GM21447 (cell line): ENCODE results near the gene ZG16.

Experiments
- ATAC-seq: cut with Tn5 transposase; IDR thresholded peaks from one replicate; pipeline ENCODE4 v1.9.1; 2021; ENCODE audit not compliant: unreplicated experiment

The ZG16 gene

GRCh38 chr16:29807426-29808218, 29.6 kb downstream of the ZG16 start:
- peak; percentile 26 for ATAC-seq

GRCh38 chr16:29808219-29808900, 30.3 kb downstream of the ZG16 start:
- ATAC-seq = no peak

DNA sequence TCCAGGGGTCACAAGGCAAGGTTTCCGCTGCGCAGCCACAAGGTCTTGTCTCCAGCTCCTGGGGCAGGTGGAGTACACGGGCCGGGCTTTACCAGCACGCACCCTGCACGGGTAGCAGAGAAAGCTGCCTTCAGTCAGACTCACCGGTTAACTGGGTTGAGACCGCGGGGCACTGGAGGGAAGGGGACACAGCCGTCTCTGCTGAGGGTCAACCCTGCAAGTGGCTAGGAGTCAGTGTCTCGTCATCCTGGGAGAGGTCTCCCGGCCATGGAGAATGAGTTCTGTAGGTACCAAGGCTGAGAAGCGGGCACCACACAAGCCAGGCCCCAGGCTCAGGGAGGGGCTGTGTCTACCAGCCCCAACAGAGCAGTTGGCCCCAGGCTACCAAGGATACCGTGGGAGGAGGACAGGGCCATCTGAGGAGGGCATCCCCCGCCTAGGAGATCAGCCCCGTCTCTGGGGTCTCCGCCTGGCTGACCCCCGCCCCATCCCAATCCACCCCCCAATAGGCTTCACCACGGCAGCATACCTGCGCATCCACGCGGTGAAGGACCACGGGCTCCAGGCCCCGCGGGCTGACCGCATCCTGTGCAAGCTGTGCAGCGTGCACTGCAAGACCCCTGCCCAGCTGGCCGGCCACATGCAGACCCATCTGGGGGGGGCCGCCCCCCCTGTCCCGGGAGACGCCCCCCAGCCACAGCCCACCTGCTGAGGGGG, 31.1 kb downstream of the ZG16 start:
- ATAC-seq = no peak

DNA sequence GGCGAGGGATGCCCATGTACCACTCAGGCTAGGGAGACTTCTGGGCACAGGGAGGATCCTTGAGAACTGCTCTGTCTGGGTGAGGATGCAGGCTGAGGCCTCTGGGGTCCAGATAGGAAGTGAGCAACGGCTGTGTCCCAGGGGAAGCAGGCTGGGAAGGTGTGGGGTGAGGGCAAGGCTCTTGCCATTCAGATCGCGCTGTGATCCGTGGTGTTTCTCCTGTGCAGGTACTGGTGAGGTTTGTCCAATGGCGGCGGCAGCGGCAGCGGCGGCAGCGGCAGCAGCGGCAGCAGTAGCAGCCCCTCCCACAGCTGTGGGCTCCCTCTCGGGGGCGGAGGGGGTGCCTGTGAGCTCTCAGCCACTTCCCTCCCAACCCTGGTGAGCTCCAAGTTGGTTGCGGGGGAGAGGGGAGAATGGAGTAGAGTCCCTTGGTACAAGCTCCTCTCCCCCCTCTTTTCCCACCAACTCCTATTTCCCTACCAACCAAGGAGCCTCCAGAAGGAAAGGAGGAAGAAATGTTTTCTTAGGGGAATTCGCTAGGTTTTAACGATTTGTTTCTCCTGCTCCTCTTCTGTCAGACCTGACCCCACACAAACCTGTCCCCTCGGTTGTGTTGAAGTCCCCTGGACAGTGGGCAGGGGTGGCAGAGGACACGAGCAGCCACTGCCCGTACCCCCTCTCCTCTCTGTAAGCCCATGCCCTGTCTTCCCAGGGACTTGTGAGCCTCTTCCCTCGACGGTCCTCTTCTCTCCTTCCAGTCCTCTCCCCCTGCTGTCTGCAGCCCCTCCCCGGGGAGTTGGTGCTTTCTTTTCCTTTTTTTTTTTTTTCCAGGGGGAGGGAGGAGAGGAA, 32.0 kb downstream of the ZG16 start:
- ATAC-seq = no peak

DNA sequence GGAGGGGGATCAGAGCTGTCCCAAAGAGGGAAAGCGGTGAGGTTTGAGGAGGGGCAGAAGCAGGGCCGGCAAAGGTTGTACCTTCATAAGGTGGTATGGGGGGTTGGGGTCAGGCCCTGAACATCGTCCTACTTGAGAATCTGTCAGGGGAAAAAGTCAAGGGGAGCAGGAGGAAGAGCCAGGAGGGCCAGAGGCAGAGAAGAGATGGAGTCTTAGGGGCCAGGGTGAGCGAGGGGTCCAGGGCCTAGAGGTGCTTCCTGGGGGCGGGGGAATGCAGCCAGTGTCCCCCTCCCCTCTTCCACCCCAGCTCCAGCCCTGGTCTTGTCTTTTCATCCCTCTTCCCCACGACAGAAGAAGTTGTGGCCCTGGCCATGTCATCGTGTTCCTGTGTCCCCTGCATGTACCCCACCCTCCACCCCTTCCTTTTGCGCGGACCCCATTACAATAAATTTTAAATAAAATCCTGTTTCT, 32.7 kb downstream of the ZG16 start:
- no peak for ATAC-seq

GRCh38 chr16:29811170-29811895, 33.3 kb downstream of the ZG16 start:
- peak; percentile 35 for ATAC-seq

- no peak for ATAC-seq
Measured at GRCh38 chr16:29811896-29812665, 34.0 kb downstream of the ZG16 start, which contains the start of gene PRRT2. Gene PRRT2 (plus strand): TSS chr16:29812193. CDS start chr16:29813055, 862 bp downstream.

GRCh38 chr16:29812754-29813643, 34.9 kb downstream of the ZG16 start:
- no peak for ATAC-seq

GRCh38 chr16:29813644-29814562, 35.8 kb downstream of the ZG16 start:
- ATAC-seq = no peak

GRCh38 chr16:29814592-29814991, 36.5 kb downstream of the ZG16 start:
- no peak for ATAC-seq

DNA sequence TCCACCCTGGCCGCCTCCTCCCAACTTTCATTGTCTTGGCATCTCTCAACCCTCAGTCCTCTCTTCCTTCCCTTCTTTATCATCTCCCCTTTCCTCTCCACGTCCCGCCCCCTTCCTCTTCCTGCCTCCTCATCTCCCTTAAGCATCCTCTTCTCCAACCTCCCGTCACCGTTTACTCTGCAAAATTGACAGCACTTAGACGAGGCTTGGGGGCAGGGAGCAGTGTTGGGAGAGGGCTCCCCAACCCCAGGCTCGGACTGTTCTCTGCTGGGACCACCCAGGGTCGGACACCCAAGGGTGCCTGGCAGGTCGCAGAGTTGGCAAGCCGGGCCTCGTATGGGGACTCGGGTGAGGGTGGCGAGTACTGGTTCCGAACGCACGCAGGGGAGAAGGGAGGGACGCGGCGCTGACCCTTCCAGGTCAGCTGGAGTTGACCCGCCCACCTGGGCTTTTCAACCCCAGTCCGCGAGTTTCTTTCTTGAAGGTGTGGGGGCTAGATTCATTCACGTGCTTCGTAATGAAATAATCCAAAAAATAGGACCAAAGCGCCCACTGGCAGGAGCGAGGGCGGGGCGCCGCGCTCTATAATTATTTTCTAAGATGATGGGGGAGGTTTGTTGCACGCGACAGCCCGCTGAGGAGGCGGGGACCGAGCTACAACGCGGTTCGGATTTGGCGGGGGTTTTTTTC, 37.1 kb downstream of the ZG16 start:
- no peak for ATAC-seq

GRCh38 chr16:29815793-29816693, 38.0 kb downstream of the ZG16 start, which contains the start of gene PAGR1:
Gene PAGR1 (plus strand): TSS chr16:29816152. CDS start chr16:29816526, 374 bp downstream.
- ATAC-seq = peak; percentile 50

GRCh38 chr16:29816694-29817441, 38.8 kb downstream of the ZG16 start:
- ATAC-seq = peak; percentile 11

DNA sequence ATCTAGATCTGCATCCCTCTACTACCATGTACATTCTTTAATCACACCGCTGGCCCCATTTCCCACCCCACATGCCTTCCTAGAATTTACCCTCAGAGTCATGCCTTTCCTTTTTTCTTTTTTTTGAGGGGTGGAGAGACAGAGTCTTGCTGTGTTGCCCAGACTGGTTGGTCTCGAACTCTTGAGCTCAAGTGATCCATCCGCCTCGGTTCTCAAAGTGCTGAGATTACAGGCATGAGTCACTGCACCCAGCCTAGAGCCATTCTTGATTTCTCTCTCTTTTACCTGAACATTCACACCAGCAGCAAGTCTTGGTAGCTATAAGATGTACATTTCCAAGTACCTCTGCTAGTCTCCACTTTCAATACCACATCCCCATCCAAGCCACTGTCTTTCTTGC, 40.0 kb downstream of the ZG16 start:
- no peak for ATAC-seq

DNA sequence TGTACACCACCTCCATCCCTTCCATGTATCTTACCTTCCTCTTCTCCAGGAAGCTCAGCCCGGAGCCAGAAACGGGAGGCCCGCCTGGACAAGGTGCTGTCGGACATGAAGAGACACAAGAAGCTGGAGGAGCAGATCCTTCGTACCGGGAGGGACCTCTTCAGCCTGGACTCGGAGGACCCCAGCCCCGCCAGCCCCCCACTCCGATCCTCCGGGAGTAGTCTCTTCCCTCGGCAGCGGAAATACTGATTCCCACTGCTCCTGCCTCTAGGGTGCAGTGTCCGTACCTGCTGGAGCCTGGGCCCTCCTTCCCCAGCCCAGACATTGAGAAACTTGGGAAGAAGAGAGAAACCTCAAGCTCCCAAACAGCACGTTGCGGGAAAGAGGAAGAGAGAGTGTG, 41.5 kb downstream of the ZG16 start:
- ATAC-seq = no peak
